Measurements from ENCODE around the gene MTCH1. TPM values are rescaled to one million over a fixed set of nuclear protein-coding genes. Genes with fewer than 3 reads are reported as not detected.

Gene MTCH1
- total and polyA plus RNA-seq, 2 donors from 2014 or later: 194 to 202 TPM

DNA sequence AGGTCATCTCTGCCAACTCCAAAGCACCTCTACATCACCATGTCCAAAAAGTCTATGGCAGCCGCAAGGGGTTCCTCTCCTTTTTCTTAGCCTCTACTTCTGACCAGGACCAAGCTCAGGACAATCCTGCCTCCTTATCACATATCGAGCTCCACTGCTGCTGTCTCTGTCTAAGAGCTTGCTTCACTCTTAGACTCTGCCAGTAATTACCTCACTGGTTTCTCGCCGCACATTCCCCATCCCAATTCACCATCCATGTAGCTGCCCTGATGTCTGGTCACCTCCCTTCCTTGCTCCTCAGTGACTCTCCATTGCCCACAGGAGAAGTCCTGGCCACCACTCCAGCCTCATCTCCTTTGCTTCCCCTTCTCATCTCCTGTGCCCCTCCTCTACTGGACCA, 55.5 kb downstream of the MTCH1 start:
- no peaks in the 10 kb centered on the region for H3K27me3 ChIP-seq (ENCODE audit: control insufficient read depth, insufficient read depth, low read length)
- no peaks in the 10 kb centered on the region for H3K4me1 ChIP-seq (ENCODE audit: control insufficient read depth in 2 of 3, insufficient read depth in 2 of 3, low read depth in 1 of 3, low read length in 3 of 3)
- FAIRE-seq (no peak), DNase-seq (no peak)
- intact Hi-C loops (cut with DNase I): no loop called here
- no peaks in the 10 kb centered on the region for H3K9me3 ChIP-seq (ENCODE audit: control insufficient read depth in 2 of 3, insufficient read depth in 1 of 3, low read length in 3 of 3)
- H3K4me3 ChIP-seq (ENCODE audit: low read length in 3 of 3): no peak overlapping the region
- no peak overlapping the region for H3K27ac ChIP-seq (ENCODE audit: low read depth in 2 of 2, low read length in 2 of 2)
- TF ChIP-seq, protein P1, sequence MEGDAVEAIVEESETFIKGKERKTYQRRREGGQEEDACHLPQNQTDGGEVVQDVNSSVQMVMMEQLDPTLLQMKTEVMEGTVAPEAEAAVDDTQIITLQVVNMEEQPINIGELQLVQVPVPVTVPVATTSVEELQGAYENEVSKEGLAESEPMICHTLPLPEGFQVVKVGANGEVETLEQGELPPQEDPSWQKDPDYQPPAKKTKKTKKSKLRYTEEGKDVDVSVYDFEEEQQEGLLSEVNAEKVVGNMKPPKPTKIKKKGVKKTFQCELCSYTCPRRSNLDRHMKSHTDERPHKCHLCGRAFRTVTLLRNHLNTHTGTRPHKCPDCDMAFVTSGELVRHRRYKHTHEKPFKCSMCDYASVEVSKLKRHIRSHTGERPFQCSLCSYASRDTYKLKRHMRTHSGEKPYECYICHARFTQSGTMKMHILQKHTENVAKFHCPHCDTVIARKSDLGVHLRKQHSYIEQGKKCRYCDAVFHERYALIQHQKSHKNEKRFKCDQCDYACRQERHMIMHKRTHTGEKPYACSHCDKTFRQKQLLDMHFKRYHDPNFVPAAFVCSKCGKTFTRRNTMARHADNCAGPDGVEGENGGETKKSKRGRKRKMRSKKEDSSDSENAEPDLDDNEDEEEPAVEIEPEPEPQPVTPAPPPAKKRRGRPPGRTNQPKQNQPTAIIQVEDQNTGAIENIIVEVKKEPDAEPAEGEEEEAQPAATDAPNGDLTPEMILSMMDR (IDR thresholded peaks at IDR 0.05; ENCODE audit: borderline replicate concordance, extremely low read depth, insufficient read depth): no peak
- H3K36me3 ChIP-seq (ENCODE audit: control insufficient read depth in 2 of 3, insufficient read depth in 3 of 3, low read length in 3 of 3): peaks cover 0 to 4% (median 2%) of the 10 kb centered on the region in 3 donors
- no peak overlapping the region for H3K9ac ChIP-seq (ENCODE audit: low read length in 3 of 3)

DNA sequence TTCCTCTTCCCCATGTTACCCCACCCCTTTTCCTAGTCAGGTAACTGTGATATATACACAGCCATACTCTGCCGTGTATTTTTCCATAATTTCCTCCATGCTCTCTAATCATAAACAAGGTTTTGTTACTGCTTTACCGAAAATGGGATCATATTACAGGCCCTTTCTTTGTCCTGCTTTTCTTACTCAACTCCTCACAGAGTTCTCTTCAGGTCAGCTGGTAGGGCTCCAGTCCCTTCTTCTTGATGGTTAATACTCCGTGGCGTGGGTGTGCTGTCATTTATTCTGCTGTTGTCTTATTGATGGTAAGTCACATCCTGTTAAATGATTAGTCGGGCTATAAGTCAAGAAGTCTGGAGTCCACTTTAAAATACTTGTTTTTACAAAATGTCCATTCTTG, 56.4 kb downstream of the MTCH1 start:
- no peak for FAIRE-seq
- Histone ChIP-seq H3K27ac (ENCODE audit: low read depth in 2 of 2, low read length in 2 of 2) (no peak overlapping the region), H3K36me3 (ENCODE audit: control insufficient read depth in 2 of 3, insufficient read depth in 3 of 3, low read length in 3 of 3) (peaks cover 0 to 9% (median 8%) of the 10 kb centered on the region in 3 donors), H3K27me3 (ENCODE audit: control insufficient read depth, insufficient read depth, low read length) (no peaks in the 10 kb centered on the region), H3K9ac (ENCODE audit: low read length in 3 of 3) (no peak overlapping the region), H3K4me3 (ENCODE audit: low read length in 3 of 3) (no peak overlapping the region), H3K9me3 (ENCODE audit: control insufficient read depth in 2 of 3, insufficient read depth in 1 of 3, low read length in 3 of 3) (no peaks in the 10 kb centered on the region), H3K4me1 (ENCODE audit: control insufficient read depth in 2 of 3, insufficient read depth in 2 of 3, low read depth in 1 of 3, low read length in 3 of 3) (no peaks in the 10 kb centered on the region)
- DNase-seq: peak in 2 of 5 donors; percentile 45 to 63
- TF ChIP-seq, protein P1 (IDR thresholded peaks at IDR 0.05; ENCODE audit: borderline replicate concordance, extremely low read depth, insufficient read depth): no peak
- intact Hi-C loops (cut with DNase I): no loop called here

DNA sequence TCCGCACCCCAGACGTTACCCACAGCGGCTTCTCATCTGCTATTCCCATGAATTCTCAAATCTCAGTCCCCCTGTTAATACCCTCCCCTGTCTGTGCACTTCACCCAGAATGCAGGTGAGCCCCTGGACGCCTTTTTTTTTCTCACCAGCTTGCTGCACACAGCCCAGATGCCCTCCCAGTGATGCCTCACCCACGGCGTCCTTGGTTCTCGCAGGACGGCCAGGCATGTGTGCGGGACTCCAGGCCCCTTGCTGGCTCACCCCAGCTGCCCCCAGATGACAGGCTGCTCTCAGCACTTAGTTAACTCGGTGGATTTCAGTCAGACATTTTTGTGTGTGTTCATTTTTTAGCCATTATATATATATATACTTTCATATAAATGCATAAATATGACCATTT, 56.8 kb downstream of the MTCH1 start:
- intact Hi-C loops (cut with DNase I): no loop called here
- TF ChIP-seq, protein P1 (IDR thresholded peaks at IDR 0.05; ENCODE audit: borderline replicate concordance, extremely low read depth, insufficient read depth): no peak
- no peak for DNase-seq

DNA sequence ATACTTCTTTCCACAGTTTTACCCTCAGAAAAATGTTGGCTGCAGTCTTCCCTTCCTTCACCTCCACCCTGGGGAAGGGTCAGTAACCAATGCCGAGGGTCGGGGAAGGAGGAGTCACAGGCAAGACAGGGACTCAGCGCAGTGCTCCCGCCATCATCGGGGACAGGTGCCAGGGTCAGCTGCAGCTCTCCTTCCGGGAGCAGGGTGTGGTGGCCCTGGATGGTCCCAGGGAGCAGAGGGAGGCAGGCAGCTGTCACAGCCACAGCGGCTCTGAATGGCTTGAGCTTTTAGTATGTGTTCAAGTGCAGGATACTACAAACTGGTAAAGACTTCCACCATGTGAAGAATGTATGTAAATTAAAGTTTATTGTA, 57.5 kb downstream of the MTCH1 start:
- H3K4me1 ChIP-seq (ENCODE audit: control insufficient read depth in 2 of 3, insufficient read depth in 2 of 3, low read depth in 1 of 3, low read length in 3 of 3): no peaks in the 10 kb centered on the region
- intact Hi-C loops (cut with DNase I): no loop called here
- no peak overlapping the region for H3K27ac ChIP-seq (ENCODE audit: low read depth in 2 of 2, low read length in 2 of 2)
- no peak for FAIRE-seq
- H3K27me3 ChIP-seq (ENCODE audit: control insufficient read depth, insufficient read depth, low read length): no peaks in the 10 kb centered on the region
- no peak for DNase-seq
- TF ChIP-seq, protein P1 (IDR thresholded peaks at IDR 0.05; ENCODE audit: borderline replicate concordance, extremely low read depth, insufficient read depth): no peak
- no peaks in the 10 kb centered on the region for H3K9me3 ChIP-seq (ENCODE audit: control insufficient read depth in 2 of 3, insufficient read depth in 1 of 3, low read length in 3 of 3)
- H3K9ac ChIP-seq (ENCODE audit: low read length in 3 of 3): no peak overlapping the region
- H3K4me3 ChIP-seq (ENCODE audit: low read length in 3 of 3): no peak overlapping the region
- H3K36me3 ChIP-seq (ENCODE audit: control insufficient read depth in 2 of 3, insufficient read depth in 3 of 3, low read length in 3 of 3): peaks cover 0 to 14% (median 13%) of the 10 kb centered on the region in 3 donors

More for the DNA sequence above, 56.8 kb downstream of the MTCH1 start:
- H3K27ac ChIP-seq (ENCODE audit: low read depth in 2 of 2, low read length in 2 of 2): no peak overlapping the region
- no peak overlapping the region for H3K9ac ChIP-seq (ENCODE audit: low read length in 3 of 3)
- no peaks in the 10 kb centered on the region for H3K27me3 ChIP-seq (ENCODE audit: control insufficient read depth, insufficient read depth, low read length)
- H3K4me1 ChIP-seq (ENCODE audit: control insufficient read depth in 2 of 3, insufficient read depth in 2 of 3, low read depth in 1 of 3, low read length in 3 of 3): no peaks in the 10 kb centered on the region
- no peak for FAIRE-seq
- no peaks in the 10 kb centered on the region for H3K9me3 ChIP-seq (ENCODE audit: control insufficient read depth in 2 of 3, insufficient read depth in 1 of 3, low read length in 3 of 3)
- H3K4me3 ChIP-seq (ENCODE audit: low read length in 3 of 3): no peak overlapping the region
- H3K36me3 ChIP-seq (ENCODE audit: control insufficient read depth in 2 of 3, insufficient read depth in 3 of 3, low read length in 3 of 3): peaks cover 0 to 13% (median 11%) of the 10 kb centered on the region in 3 donors
